Right forelimb (tissue), 1 donor: ENCODE results near the gene FSD1.
"Not testable (repeated sequence)": the region's sequence is repeated elsewhere in the genome, so short reads cannot be mapped to it uniquely, and the experiment has no call there.

Experiments used
- DNase-seq: peaks from one replicate; pipeline ENCODE4 v3.0.0-alpha.2; 2018

The FSD1 gene

DNA sequence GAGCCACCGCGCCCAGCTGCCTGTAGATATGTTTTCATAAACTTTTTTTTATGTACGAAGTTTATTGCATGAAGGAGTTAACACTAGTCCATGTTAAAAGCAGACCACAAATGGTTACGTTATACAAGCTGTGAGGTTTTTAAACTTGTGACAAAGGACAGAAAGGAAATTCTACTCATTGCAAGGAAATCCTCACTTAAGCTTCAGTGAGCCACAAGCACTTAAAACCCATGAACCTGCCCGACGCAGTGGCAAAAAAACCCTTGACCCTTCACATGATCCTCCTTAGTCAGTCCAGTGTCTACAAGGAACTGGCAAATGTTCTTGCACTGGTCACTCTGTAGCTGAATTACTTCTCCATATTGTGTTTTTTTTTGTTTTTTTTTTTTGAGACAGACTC, 43.1 kb downstream of the FSD1 start:
- DNase-seq: no peak

DNA sequence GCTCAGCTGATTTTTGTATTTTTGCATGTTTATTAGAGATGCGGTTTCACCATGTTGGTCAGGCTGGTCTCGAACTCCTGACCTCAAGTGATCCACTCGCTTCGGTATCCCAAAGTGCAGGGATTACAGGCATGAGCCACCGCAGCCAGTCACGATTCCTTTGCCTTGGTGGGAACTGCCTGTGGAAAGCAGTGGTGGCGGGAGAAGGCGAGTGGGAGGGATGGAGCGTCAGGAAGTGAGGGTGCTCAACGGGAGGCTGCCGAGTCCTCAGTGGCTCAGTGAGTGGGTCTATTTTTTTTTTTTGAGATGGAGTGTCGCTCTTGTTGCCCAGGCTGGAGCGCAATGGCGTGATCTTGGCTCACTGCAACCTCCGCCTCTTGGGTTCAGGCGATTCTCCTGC, 44.8 kb downstream of the FSD1 start:
- not testable (repeated sequence) for DNase-seq

DNA sequence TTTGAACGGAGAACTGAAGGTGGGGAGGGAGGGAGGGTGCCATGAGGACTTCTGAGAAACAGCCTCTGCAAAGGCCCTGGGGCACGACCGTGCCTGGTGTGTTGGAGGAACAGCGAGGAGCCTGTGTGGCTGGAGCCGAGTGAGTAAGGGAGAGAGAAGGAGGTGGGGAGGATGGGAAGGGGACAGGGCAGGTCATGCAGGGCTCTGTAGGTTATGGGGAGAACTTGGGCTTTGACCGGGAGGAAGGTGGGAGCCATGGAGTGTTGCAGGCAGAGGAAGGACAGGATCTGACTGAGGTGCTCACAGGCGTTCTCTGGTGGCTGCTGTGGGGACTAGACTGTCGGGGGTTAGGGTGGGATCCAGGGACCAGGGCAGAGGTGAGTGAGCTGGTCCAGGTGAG, 45.7 kb downstream of the FSD1 start:
- DNase-seq: no peak

DNA sequence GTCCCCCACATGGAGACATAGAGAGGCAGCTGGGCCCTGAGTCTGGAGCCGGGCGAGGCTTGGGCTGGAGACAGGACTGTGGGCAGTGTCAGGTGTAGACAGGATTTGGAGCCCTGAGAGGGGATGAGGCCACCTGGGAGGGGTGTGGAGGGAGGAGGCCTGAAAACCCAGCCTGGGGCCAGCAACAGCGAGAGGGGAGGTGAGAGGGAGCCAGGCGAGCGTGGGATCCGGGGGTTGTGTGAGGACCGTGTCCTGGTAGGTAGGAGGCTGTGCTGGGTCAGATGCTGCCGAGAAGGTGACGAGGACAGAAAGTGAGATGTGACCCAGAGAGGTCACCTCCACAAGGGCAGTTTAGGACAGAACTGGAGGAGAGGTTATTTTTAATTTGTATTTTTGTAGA, 46.3 kb downstream of the FSD1 start:
- no peak for DNase-seq

DNA sequence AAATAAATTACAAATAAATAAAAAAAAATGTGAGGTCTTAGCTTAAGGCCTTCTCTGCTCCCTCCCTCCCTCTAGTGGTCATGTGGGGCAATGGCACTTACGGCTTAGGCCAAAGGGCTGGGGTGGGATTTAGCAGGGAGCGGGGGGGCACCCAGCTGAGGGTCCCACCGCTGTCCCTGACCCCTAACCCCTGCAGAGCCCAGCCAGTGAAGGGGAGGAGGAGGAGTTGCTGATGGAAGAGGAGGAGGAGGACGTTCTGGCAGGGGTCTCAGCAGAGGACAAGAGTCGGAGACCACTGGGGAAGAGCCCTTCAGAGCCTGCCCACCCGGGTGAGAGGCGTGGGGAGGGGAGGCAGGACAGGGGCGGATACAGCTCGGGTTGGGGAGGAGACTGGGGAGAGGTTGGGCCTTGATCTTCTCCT, 48.3 kb downstream of the FSD1 start:
- DNase-seq: no peak

DNA sequence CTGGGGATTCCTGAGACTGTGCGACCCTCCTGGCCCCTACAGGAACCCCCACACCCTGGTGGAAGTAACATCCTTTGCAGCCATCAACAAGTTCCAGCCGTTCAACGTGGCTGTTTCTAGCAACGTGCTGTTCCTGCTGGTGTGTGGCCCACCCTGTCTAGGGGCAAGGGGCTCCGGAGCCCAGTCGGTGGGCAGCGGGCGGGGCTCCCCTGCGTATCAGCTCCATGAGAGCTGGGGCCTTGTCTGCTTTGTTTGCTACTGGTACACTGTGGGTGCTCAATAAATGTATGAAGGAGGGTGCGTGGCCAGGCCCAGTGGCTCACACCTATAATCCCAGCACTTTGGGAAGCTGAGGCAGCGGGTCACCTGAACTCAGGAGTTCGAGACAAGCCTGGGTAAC, 49.9 kb downstream of the FSD1 start:
- no peak for DNase-seq

DNA sequence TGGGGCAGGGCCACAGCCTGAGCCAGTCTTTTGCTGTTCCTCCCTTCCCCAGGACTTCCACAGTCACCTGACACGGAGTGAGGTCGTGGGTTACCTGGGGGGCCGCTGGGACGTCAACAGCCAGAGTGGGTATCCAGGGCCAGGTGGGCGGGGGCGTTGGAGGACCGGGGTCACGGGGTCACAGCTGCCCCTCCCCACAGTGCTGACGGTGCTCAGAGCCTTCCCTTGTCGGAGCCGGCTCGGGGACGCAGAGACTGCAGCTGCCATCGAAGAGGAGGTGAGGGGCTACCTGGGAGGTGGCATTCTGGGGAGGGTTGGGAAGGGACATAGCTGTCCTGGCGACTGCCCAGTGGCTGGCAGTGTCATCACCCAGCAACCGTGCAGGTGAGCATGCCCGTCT, 50.5 kb downstream of the FSD1 start:
- DNase-seq: no peak

DNA sequence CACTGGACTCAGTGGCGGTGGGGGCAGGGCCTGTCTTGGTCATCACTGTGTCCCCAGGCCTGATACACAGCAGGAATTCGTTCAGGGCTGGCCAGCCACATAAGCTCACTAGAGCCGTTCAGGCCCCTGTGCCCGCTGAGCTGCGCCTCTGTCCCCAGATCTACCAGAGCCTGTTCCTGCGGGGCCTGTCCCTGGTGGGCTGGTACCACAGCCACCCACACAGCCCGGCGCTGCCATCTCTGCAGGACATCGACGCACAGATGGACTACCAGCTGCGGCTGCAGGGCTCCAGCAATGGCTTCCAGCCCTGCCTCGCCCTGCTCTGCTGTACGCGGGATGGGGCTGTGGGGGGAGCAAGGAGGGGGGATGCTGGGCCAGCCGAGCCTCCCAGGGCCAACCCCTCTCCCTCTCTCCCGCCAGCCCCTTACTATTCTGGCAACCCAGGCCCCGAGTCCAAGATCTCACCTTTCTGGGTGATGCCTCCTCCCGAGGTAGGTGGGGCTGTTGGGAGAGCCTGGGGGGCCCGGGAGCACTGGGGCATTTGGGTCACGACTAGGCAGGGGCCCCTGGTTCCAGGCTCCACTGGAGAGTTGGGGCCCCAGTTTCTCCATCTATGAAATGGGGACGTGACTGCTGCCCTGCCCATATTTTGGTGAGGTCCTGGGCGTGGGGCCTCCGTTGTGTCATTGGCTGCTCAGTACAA, 52.8 kb downstream of the FSD1 start:
- no peak for DNase-seq

DNA sequence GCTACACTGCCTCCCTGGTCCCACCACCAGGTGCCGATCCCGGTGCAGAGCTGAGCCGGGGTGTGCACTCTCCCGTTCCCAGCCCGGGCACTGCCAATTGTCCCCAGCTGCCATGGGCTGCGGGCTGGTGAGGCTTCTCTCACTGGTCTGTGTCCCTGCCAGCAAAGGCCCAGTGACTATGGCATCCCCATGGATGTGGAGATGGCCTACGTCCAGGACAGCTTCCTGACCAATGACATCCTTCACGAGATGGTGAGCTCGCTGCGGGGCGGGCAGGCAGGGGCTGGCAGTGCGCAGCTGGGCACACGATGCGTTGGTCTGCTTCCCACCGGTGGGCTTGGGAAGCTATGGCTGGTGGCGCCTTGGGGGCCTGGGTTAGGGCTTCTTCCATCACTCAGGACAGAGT, 53.5 kb downstream of the FSD1 start:
- DNase-seq: no peak

DNA sequence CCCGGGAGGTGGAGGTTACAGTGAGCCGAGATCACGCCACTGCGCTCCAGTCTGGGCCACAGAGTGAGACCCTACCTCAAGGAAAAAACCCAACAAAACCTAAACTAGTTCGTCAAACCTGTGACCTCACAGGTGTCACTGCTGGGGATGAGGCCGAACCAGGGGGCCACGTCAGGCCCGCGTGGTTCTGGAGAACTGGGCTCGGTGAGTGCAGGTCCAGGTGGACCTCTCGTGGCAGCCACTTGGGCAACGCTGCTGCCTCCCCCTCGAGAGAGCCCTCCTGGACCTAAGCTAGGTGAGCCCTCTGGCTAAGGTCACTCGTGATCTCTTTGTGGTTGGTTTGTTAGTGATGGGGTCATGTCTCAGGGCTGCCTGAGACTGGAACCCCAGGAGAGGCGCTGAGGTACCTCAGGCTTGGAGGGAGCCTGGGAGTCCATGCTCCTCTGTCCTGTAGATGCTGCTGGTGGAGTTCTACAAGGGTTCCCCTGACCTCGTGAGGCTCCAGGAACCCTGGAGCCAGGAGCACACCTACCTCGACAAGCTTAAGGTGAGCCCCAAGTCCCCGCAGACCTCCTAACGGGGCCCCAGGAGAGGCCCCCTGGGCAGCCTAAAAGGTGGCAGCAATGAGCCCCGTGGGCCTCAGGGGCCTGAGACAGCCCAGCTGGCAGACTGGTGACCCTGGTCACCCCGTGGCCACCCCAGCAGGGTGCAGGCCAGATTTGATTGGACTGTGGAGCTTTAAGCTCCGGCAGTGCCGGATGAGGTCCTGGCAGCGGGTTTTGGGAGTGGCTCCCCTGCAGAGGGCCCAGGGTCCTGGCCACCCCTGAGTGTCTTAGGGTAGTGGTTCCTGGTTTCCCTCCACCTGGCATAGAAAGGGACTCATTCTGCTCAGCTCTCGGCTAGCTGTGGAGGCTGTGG, 54.6 kb downstream of the FSD1 start:
- no peak for DNase-seq

DNA sequence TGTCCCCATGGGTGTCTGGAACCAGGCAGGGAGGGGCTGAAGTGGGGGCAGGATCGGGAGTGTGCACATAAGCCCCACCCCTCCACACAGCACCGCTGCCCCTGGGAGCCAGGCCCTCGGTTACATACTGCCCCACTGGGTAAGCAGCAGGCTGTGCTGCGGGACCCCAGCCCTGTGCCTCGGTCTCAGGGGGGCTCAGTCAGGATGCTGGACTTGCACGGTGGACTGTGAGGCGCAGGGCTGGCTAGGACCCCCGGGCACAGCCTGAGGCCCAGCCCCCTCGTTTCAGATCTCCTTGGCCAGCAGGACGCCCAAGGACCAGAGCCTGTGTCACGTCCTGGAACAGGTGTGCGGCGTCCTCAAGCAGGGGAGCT, 55.2 kb downstream of the FSD1 start:
- DNase-seq: no peak

DNA sequence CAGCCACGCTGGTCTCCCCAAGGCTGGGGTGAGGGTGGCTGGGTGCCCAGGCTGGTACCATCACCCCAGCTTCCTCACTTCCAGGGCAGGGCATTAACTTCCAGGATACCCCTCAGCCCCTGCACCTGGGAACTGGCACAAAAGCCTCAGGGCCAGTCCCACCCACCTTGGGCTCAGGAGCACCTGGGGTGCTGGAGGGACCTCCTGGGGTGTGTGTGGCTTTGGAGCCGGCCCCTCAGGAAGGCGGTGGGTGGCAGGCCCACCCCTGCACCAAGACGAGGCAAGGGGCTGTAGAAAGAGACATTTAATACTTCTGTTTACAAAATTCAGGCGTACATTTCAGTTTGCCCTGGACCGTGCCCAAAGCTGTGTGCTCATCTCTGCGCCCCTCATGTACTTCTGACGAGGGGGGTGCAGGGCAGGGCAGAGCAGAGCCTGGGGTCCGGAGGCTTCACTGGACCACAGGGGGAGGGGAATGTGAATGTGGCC, 55.7 kb downstream of the FSD1 start:
- DNase-seq: no peak

DNA sequence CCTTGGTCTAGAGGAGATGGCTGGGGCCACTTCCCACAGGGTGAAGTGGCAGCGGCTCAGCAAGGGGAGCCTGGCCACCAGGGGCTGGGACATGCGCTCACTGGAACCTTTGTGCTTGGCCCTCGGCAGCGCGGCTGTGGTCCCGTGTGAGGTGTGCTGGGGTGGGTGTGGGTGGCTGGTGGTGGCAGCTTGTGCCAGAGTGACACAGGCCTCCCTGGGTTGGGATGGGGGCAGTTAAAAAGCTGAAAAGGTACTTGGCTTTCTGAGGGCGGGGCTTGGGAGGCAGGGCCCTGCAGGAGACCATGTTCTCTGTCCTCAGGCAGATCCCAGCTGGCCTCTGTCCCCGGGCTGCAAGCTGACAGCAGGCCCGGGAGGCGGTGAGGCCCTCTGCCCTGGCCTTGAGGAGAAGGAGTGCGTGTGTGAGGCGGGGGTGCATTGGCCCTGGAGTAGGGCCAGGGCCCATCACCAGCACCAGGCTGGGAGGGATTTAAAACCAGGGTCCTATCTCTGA, 56.3 kb downstream of the FSD1 start:
- no peak for DNase-seq

DNA sequence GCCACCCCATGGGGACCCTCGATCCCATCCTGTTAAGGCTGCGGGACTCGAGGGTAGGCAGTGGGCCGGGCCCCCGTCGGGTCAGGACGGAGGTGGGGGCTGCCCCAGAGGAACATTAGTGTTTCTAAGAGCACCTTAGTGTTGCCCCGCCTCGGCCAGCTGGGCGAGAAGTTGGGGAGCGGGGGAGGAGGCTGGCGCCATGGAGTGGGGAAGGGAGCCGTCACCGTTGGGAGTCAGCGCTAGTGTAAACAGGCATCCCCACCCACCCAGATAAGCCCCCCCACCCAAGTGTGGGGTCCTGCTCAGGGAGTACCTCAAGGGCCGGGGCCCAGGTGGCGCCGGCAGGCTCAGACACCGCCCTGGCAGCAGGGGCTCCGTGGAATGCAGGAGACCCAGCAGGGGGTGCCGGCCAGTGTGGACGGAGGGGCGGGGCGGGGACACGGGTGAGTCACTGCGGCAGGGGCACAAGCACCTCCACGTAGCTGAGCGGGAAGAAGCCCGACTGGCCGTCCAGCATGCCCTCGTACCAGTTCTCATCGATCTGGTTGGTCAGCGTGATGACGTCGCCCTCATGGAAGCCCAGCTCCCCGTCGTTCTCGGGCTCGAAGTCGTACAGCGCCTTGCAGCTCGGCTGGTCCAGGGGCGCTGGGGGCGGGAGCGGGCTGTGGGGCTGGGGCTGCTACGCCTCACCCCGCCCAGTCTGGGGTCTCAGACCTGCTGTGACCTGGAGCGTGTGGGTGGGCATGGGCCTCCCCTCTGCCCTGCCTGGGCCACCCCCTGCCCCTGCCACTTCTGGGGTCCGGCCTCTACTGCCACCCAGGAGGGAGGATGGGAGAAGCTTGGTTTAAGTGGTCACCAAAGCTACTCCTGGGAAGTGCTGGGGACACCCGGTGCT, 57.0 kb downstream of the FSD1 start:
- no peak for DNase-seq

DNA sequence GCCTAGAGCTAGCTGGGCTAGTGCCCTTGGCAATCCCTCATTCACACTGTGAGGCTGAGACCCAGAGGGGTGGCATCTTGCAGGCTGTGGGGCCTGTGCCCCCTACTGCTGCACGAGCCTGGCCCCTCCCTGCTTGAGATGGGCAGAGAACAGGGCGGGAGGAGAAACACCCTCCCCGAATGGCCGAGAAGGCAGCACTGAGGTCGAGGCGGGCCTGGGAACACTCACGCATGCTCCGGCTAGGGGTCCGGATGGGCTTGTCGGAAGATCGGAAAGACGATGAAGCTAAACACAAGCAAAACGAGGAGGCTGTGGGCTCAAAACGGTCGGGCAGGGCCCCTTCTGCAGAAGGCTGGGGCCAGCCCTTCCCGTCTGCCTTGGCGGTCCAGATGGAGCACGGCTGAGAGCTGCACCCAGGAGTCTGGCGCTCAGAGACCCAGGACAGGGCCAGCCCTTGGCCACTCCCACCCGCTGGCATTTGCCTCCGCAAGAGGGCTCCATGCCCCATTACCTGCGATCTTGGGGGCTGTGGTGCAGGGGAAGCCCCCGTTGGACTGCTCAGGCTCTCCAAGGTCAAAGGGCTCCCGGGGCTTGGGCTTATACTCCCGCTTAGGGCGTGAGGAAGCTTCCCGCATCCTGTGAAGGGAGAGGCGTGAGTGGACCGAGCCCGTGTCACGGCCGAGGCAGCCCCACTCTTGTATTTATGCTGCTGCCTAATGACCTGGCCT, 57.9 kb downstream of the FSD1 start:
- DNase-seq: no peak

DNA sequence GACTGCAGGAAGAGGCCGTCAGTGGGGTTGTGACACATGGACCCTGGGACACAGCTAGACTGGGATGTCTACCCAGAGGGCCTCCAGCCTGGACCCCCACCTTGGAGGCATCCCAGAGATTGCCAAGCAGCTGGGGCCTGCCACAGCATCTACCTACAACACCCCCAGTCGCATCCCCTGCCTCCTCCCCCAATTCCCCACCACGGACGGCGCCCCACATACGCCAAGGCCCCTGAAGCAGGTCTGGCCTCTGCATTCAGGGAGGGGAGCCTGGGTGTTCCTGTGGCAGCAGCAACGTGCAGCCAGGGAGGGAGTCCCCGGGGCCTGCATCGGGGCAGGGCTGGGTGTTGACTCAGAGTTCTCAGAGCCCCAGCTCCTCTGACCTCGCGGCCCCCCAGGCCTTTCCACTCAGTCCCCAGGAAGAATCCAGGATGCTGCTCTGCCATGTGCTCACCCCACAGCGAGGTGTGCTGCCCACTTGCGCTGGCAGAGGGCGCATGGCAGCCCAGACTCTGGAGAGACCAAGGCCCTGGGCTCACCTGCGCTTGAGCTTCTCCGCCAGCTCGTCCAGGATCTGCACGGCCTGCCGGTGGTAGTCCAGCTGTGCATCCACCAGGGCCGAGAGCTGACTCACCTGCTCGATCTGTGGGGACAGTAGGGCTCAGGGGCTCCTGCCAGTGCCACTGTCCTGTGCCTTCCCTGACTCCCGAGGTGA, 58.6 kb downstream of the FSD1 start:
- no peak for DNase-seq

DNA sequence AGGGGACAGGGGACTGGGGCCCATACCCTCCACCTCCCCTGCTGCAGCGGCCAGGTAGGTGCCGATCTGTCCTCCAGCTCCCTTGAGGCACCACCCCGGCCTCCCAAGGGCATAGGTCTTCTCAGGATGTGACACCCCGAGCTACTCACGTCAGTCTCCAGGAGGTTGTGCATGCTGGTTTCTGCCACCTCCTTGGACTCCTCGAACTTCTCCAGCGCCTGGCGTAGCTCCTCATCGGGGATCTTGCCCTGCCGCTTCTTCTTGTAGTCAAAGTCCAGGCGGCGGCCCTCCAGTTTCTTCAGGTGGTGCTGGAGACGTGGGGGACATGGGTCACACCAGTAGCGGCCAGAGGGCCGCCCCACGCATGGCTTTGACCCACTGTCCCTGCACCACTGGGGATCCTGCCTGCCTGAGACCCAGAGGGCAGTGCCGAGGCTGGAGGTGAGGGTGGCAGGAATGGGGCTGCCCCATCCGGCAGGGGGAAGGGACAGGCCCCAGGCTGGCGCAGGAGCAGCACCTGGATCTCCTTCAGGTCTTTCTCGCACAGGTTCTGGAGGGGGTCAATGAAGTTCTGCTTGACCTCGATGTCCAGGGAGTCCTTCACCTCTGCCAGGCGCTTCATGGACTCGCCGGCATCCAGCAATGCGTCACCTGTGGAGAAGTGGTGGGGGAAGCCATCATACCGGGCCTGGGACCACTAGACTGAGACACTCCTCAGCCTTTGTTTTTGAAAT, 59.3 kb downstream of the FSD1 start:
- no peak for DNase-seq

DNA sequence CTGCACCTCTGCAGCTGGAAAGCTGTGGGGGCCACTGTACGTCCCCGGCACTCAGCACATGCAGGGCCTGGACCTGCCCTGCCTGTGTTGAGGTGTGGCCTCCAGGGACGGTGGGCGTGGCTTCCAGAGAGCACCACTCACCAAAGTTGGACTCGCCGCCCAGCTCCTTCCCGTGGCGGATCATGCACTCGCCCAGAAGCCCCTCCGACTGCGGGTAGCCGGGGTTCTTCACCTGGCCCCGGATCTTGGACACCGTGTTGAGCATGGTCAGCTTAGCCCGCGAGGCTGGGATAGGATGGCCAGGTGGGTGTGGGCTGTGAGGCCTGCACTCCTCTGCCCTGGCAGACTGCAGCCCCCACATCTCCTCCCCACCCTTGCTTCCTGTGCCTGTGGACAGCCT, 60.9 kb downstream of the FSD1 start:
- DNase-seq: no peak

DNA sequence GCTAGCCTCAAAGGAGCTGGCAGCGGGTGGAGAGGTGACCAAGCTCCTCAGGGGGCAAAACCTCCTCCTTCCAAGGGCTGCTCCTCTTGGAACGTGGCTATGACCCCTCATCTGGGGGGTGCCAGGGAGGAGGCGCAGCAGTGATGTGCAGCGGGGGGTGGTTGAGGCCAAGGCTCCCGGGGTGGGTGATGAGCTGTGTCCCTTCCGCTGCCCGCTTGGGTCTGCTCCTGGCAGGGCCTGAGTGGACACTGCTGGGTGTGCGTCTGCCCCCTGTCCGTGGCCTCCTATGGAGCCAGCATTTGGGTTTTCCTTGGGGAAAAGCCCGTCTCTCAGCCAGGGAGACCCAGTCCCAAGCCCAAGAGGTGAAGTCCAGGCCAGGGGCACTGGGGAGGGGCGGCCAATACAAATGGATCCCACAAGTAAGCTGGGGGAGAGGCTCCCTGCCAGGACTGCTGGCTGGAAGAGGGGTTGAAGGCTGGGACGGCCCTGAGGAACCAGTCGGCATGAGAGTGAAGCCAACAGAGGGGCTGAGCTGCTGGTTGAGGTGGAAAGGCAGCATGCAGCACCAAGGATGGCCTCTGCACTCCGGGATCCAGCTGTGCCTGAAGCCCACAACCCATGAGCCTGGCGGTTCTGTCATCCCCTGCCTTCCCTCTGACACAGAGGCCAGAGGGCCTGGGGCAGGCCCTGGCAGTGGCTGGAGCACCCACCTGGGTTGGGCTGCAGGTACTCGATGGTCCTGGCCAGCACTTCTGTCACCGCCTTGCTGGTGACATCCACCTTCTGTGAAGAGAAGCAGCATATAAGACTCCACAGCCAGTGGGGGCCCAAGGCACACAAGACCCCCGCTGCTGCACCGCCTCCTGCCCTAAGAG, 61.6 kb downstream of the FSD1 start:
- DNase-seq: no peak
